HepG2 (cell line): ENCODE results near the gene NWD2.

Experiments used
- FOXA1 ChIP-seq, 2 experiments: fragments of 450-650 bp in 1 of 2; sonication (generic) in 1 of 2; formaldehyde crosslinking in 1 of 2; IDR thresholded peaks; 2 replicates each; pipeline versions ENCODE4 v1.4.0 to v1.6.1; 2016 to 2020; ENCODE audit warnings: missing genetic modification reagents in 1 of 2
- POLR2A ChIP-seq, 2 experiments: IDR thresholded peaks; 2 replicates each; pipeline ENCODE4 v1.6.1; 2011; ENCODE audit warnings: low read depth in 2 of 2, low read length in 2 of 2, mild to moderate bottlenecking in 1 of 2, moderate library complexity in 1 of 2; ENCODE audit not compliant: insufficient read depth in 1 of 2
- ZNF354B ChIP-seq: sonication (generic); formaldehyde crosslinking; IDR thresholded peaks from 2 replicates; pipeline ENCODE4 v1.8.0; 2022; ENCODE audit warnings: mild to moderate bottlenecking, missing genetic modification reagents
- ZNF616 ChIP-seq: sonication (generic); formaldehyde crosslinking; IDR thresholded peaks from 2 replicates; pipeline ENCODE4 v1.5.0; 2020; ENCODE audit warnings: low read depth, mild to moderate bottlenecking, missing genetic modification reagents

GRCh38 chr4:37299468-37299867 lies 54.9 kb downstream of the NWD2 start:
- TF ChIP-seq POLR2A (IDR thresholded peaks at IDR 0.05; ENCODE audit: insufficient read depth in 1 of 2, low read depth in 2 of 2, low read length in 2 of 2) (no peak), ZNF354B (CRISPR knock-in tag) (no peak), FOXA1 (IDR thresholded peaks at IDR 0.05) (no peak), FOXA1 (CRISPR knock-in tag; IDR thresholded peaks at IDR 0.05) (no peak), ZNF616 (CRISPR knock-in tag) (no peak)
